ENCODE measurements around the gene APCDD1.
"Not testable (repeated sequence)": the region's sequence is repeated elsewhere in the genome, so short reads cannot be mapped to it uniquely, and the experiment has no call there.

Gene APCDD1

GRCh38 chr18:10463096-10463495 lies 8.7 kb downstream of the APCDD1 start:
- DNase-seq (ENCODE audit: low read depth) = no peak

GRCh38 chr18:10463741-10464140 lies 9.3 kb downstream of the APCDD1 start:
- no peak for DNase-seq (ENCODE audit: low read depth)

- not testable (repeated sequence) for DNase-seq (ENCODE audit: low read depth)
These were observed 9.8 kb downstream of the APCDD1 start for GRCh38 chr18:10464161-10464648.

GRCh38 chr18:10465174-10465939 lies 10.9 kb downstream of the APCDD1 start:
- DNase-seq (ENCODE audit: low read depth) = no peak

DNA sequence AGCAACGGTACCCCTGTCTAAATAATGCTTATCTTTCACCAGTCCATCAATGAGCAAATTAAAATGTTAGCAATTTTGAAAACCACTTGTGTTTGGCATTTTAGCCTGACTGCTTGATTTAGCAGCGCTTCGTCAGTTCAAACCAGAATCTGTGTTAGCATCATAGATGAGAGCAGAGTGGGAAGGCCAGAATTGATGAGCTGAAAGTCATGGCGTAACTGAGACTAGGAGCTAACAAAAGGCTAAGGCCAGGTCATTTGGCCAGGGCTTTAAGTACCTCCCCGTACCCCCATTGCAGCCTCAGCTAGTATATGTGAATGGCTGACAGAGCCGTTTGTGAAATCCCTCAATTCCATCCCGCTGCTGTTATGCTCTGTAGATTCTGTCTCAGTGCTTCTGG lies 16.0 kb downstream of the APCDD1 start:
- DNase-seq (ENCODE audit: low read depth) = no peak

- no peak for DNase-seq (ENCODE audit: low read depth)
These were observed 17.1 kb downstream of the APCDD1 start for GRCh38 chr18:10471574-10471973.

- no peak for DNase-seq (ENCODE audit: low read depth)
These were observed 18.7 kb downstream of the APCDD1 start for GRCh38 chr18:10473132-10473531.

DNA sequence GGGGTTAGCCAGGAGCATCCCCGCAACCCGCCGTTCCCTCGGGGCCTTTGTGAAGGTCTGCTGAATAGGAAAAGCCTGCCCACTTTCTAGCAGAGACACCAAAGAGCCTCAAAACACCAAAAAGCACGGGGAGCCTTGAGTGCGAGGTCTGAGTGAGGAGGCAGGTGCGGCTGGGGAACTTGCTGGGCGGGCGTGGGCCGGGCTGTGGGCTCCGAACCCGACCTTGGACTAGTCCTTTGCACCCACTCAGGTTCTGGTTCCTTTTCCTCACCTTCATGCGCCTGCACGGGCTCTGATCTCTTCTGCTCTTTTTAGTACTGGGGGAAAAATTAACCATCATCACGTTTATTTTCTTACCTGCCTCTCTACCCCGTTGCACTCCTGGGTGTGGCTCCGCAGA lies 19.9 kb downstream of the APCDD1 start:
- no peak for DNase-seq (ENCODE audit: low read depth)

DNA sequence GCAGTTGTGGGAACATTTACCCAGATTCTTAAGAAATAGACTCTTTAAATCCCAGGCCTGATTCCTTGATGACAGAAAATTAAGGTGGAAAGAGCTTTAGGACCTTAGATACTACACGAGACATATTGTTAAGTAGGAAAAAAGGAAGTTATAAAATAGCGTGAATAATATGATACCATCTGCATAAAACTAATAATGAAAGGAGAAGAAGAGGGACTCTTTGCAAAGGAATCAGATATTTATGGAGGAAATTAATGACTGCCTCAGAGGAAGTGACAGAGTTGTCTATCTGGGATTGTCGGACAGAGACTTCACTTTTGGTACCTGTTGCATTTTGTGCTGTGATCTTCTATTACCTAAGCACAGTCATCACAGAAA lies 20.8 kb downstream of the APCDD1 start:
- no peak for DNase-seq (ENCODE audit: low read depth)

GRCh38 chr18:10475654-10476291 lies 21.3 kb downstream of the APCDD1 start:
- DNase-seq (ENCODE audit: low read depth) = no peak

- no peak for DNase-seq (ENCODE audit: low read depth)
These were observed 21.9 kb downstream of the APCDD1 start for GRCh38 chr18:10476338-10476791.

DNA sequence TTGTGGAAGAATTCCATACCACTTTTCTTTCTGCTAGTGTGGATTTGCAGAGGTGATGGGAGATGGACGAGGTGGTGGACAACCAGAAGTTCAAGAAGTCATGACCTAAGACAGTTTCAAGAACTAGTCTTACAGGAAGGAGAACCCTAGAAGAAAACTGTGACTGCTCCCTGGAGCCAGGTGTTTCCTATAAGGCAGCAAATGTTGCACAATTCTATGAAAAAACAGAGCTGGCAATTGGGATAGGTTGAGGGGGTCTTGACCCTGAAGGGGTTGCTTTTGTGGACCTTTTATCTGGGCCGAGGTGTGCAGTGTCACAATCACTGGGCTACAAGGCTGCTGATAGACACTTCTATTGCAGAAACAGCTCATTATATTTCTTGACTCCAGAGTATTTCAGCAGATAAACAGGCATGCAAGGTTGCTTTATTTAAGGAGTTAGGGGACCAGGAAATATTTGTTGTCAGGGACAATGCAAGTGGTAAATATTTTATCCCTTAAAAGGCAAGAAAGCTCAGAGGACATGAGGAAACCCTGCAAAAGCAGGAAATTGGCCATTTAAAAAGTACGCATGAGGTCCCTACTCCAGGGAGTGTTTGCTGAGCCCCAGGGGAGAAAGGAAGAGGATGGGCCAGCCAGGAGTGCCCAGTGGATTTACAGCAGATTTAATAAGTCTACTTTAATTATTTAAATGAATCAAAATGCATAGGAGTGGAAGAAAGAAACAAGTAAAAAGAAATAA lies 22.9 kb downstream of the APCDD1 start:
- DNase-seq (ENCODE audit: low read depth) = no peak

DNA sequence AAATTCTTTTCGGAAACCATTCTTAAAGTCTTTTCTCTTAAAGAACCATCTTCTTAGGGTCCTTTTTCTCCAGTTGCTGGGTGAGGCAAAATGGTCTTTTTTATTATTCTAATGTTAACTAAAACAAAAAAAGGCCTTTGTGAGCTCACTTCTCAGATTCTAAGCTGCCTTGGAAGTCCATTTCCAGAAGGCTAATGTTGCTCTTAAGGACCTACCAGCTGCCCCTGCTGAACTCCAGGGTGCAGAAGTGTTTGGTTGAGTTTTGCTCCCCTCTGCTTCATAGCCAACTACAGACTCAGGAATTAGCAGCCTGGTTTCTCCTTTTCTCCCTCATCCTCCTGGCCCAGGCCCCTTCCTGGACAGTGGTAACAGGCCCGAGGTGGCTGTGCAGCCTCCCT lies 23.4 kb downstream of the APCDD1 start:
- DNase-seq (ENCODE audit: low read depth) = no peak

DNA sequence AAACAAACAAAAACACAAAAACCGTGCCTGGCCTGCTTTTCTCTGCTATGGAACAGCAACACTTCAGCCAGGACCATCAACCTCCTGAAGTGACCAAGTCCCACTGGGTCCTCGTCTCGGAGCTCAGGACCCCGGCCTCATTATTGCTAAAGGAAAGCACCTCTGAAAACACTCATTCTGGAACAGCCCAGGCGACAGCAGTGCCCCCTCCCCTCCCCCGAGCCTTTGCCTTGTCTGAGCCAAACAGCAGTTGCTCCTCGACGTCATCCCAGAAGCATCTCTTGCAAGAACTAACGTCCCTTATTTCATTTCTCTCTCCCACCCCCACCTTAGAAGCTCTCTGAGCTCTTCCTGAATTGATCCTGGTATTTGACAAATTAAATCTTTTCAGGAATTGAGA lies 27.4 kb downstream of the APCDD1 start:
- DNase-seq (ENCODE audit: low read depth) = no peak

DNA sequence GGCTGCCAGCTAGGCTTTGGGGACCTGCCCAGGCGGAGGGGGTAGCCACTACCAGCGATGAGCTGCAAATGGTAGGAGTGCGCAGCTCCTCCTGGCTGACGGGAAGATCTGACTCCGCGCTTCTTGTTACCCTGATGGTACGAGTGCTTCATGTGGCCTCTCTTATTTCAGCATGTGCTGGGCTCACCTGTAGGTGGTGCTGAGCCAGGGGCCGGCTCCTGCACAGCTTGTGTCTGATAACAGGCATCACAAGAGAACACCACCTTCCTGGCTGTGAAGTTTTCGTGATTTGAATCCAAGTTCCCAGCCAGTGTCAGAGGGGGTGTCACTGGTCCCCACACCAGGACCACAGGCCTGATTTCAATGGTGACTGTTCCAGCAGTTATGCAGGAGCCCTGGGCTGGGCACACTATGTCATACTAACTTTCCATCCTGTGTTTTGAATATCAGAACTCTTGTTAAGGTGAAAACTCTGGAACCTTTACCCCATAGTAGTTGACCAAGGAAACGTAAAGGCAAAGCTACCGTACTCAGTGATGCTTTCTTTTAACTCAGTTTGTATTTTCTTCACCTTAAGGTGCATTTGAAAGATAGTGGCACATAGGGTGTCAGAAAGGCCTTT lies 28.0 kb downstream of the APCDD1 start:
- no peak for DNase-seq (ENCODE audit: low read depth)

GRCh38 chr18:10482985-10483949 lies 28.8 kb downstream of the APCDD1 start:
- DNase-seq (ENCODE audit: low read depth) = no peak

- no peak for DNase-seq (ENCODE audit: low read depth)
These were observed 31.0 kb downstream of the APCDD1 start for GRCh38 chr18:10485475-10485874.

GRCh38 chr18:10486362-10486761 lies 31.9 kb downstream of the APCDD1 start:
- DNase-seq (ENCODE audit: low read depth) = no peak

- no peak for DNase-seq (ENCODE audit: low read depth)
These were observed 32.7 kb downstream of the APCDD1 start for GRCh38 chr18:10487154-10487553.

- no peak for DNase-seq (ENCODE audit: low read depth)
These were observed 33.6 kb downstream of the APCDD1 start for GRCh38 chr18:10488017-10488416.
